ENCODE results near the gene TCF7.

TCF7 gene

DNA sequence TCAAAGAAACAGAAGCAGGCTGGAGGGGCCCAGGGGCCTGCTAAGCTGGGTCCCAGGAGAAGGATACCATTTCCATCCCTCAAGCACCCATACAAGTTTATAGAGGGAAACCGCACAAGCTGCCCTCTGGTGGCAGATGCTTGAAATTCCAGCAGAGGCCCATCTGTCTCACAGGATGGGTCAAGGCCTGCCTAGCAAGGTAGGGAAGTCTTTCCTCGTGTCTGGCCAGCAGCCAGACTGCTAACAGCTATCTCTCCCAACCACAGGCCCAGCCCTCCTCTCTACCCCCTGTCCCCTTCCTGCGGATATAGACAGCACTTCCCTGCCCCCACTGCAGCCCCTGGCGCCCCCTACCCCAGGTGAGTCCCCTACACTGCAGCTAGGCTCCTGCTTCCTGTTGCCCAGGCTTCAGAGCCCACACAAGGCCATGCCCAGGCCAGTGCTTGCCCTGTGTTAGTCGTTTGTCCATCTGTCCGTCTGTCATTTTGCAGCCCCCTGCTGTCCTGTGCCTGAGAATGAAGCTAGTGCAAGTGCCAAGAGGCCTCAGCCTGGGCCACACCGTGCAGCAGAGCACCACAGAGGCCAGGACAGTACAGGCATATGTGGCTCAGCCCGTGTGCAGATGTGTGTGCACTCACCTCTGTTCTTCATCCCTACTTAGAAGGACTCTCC lies 26.2 kb downstream of the TCF7 start:
- Mint-ChIP-seq H3K27ac (peak overlapping the region; percentile 55), H3K9me3 (no peaks in the 10 kb centered on the region), H3K4me1 (peaks cover 62% of the 10 kb centered on the region), H3K36me3 (peaks cover 26% of the 10 kb centered on the region), H3K4me3 (no peak overlapping the region), H3K27me3 (no peaks in the 10 kb centered on the region)
- ATAC-seq, result peak; percentile 67

- Mint-ChIP-seq H3K27ac (peak overlapping the region; percentile 55), H3K4me1 (peaks cover 60% of the 10 kb centered on the region), H3K36me3 (peaks cover 24% of the 10 kb centered on the region), H3K4me3 (no peak overlapping the region), H3K9me3 (no peaks in the 10 kb centered on the region), H3K27me3 (no peaks in the 10 kb centered on the region)
- ATAC-seq, result no peak
Measured at GRCh38 chr5:134141331-134142050, 27.0 kb downstream of the TCF7 start.

GRCh38 chr5:134142052-134142451 lies 27.6 kb downstream of the TCF7 start:
- Mint-ChIP-seq H3K27me3 (no peaks in the 10 kb centered on the region), H3K4me3 (no peak overlapping the region), H3K36me3 (peaks cover 24% of the 10 kb centered on the region), H3K4me1 (peaks cover 55% of the 10 kb centered on the region), H3K27ac (peak overlapping the region; percentile 55), H3K9me3 (no peaks in the 10 kb centered on the region)
- no peak for ATAC-seq

GRCh38 chr5:134142806-134143205 lies 28.3 kb downstream of the TCF7 start:
- H3K4me1 Mint-ChIP-seq, result peaks cover 48% of the 10 kb centered on the region
- no peaks in the 10 kb centered on the region for H3K27me3 Mint-ChIP-seq
- no peak for ATAC-seq
- peak overlapping the region; percentile 8 for H3K27ac Mint-ChIP-seq
- H3K36me3 Mint-ChIP-seq, result peaks cover 29% of the 10 kb centered on the region
- no peaks in the 10 kb centered on the region for H3K9me3 Mint-ChIP-seq
- H3K4me3 Mint-ChIP-seq, result no peak overlapping the region

DNA sequence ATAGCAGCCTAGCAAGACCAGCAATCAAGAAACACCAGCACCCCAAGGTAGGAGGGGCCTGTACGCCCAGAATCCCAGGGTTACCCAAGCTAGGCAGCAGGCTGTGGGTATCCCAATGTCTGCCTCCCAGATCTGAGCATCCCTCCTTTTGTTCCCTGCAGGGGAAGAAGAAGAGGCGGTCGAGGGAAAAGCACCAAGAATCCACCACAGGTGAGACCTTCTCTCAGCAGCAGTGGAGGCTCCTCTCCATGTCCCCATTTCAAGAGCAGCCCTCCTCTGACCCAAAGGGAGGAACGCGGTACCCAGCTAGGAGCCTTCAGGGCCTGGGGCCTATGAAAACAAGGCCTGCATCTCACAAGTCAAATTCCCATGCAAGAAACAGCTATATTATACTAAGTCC lies 28.9 kb downstream of the TCF7 start:
- peak overlapping the region; percentile 8 for H3K27ac Mint-ChIP-seq
- H3K36me3 Mint-ChIP-seq, result peaks cover 29% of the 10 kb centered on the region
- H3K9me3 Mint-ChIP-seq, result no peaks in the 10 kb centered on the region
- H3K4me3 Mint-ChIP-seq, result no peak overlapping the region
- H3K27me3 Mint-ChIP-seq, result no peaks in the 10 kb centered on the region
- no peak for ATAC-seq
- H3K4me1 Mint-ChIP-seq, result peaks cover 41% of the 10 kb centered on the region

DNA sequence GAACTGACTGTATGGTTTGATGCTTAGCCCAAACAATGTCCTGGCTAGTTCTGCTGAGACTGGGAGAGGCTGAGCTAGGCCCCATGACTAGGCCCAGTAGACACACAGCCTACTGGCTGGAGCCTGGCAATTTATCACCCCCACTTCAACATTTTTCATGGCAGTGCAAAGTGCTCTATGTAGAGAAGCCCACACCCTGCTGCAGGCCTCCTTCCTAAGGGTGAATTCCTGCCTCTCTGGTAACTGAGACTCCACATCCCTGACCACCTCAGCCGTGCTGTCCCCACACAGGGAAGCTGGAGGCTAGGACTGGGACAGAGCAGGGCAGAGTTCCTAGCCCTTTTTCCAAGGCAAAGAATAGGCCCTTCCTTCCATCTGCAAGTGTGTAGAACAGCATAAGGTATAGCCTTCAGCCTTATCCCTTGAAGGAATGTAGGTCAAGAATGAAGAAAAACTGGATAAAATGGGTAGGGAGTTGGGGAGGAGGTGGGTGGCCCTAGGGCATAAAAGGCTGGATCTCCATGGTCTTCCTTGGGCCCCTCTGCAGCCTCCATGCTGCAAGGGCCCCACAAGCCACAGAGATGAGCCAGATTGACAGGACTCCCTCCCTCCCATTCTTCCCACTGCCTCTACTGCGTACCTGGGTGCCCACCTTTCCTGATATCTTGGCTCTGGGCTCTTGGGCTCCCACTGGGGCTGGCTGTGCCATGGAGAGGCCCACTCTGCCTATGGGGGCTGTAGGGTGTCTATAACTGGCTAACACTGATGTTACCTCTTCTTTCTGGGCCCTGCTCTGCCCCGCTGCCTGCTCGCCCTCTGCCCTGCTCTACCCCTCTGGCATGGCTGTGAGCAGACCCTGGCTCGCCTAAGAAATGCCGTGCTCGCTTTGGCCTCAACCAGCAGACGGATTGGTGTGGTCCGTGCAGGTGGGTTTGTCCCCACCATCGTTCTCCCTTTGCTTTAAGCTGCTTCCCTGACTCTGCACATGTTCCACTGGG lies 29.8 kb downstream of the TCF7 start:
- no peaks in the 10 kb centered on the region for H3K27me3 Mint-ChIP-seq
- ATAC-seq, result no peak
- peaks cover 34% of the 10 kb centered on the region for H3K36me3 Mint-ChIP-seq
- no peak overlapping the region for H3K4me3 Mint-ChIP-seq
- peak overlapping the region; percentile 50 for H3K27ac Mint-ChIP-seq
- peaks cover 37% of the 10 kb centered on the region for H3K4me1 Mint-ChIP-seq
- H3K9me3 Mint-ChIP-seq, result no peaks in the 10 kb centered on the region

DNA sequence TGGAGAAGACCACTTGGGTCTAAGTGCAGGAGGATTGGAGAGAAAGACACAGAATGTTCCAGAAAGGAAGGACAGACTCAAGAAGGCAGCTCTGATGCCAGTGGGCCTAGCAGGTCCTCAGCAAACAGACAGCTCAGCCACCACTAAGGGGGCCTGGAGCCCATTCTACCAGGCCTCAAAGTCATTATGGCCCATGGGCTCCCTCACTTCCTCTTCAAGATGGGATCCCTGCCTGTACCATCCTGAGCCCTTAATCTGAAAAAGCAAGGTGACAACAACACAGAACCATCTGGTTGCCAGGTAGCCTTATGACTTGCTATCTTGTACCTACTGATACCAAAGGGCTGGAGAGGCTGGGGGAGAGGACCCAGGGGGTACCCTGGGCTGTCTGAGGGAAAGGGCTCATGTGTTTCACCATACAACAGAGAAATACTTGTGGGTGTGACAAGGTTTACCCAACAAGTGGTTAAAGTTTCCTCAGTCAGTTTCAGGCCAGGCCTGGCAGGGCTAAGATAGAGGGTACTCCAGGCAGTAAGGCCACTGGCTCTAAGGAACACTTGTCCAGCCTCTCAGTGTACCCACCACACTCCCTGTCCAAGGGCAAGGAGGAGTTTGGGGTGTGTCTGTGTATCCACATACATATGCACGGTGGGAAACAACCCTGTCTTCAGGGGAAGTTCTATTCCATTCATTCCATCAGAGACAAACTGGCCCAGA lies 30.7 kb downstream of the TCF7 start:
- peaks cover 29% of the 10 kb centered on the region for H3K4me1 Mint-ChIP-seq
- peaks cover 31% of the 10 kb centered on the region for H3K36me3 Mint-ChIP-seq
- no peak overlapping the region for H3K4me3 Mint-ChIP-seq
- H3K9me3 Mint-ChIP-seq, result no peaks in the 10 kb centered on the region
- peak overlapping the region; percentile 50 for H3K27ac Mint-ChIP-seq
- H3K27me3 Mint-ChIP-seq, result no peaks in the 10 kb centered on the region
- ATAC-seq, result no peak

GRCh38 chr5:134145779-134146581 lies 31.5 kb downstream of the TCF7 start:
- peak; percentile 88 for ATAC-seq
- no peak overlapping the region for H3K27ac Mint-ChIP-seq
- H3K4me3 Mint-ChIP-seq, result no peak overlapping the region
- H3K27me3 Mint-ChIP-seq, result no peaks in the 10 kb centered on the region
- peaks cover 31% of the 10 kb centered on the region for H3K36me3 Mint-ChIP-seq
- peaks cover 22% of the 10 kb centered on the region for H3K4me1 Mint-ChIP-seq
- H3K9me3 Mint-ChIP-seq, result no peaks in the 10 kb centered on the region

DNA sequence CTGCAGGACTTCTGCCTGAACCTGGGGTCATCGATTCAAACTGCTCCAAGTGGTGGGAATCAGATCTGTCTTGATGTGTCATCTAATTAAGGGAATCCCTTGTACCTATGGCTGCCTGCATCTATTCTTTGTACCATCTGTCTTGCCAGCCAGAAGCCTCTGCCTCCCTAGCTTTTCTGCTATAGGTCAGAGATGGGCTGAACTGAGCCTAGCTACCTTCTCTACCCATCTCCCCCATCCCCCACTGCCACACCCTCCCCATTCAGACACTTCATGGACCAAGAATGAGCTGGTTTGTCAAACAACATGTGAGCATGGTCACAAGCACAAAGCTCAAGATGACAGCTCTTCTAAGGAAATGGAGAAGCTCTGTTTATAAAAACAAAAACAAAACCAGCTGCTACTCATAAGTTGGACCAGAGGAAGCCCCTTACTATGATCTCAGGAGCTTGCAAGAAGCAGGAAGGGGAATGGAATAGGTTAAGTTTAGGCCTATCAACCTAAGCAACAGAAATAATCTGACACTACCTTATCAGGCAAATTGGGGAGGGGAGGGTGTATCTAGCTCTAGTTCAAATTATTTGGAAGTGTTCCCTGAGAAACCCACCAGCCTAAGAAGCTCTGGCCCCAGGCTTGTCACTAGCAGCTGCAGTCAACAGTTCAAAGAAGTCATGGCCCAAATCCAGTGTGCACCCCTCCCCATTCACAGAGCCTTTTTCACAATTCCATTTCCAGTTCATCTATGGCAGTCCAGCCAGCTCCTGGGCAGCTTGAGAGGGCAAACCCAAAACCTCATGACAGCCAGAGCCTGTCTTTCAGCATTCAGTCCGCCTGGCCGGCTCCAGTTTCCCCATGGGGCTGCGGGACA lies 32.4 kb downstream of the TCF7 start:
- no peak overlapping the region for H3K4me3 Mint-ChIP-seq
- H3K4me1 Mint-ChIP-seq, result peaks cover 13% of the 10 kb centered on the region
- H3K36me3 Mint-ChIP-seq, result peaks cover 27% of the 10 kb centered on the region
- H3K27me3 Mint-ChIP-seq, result no peaks in the 10 kb centered on the region
- ATAC-seq, result no peak
- no peaks in the 10 kb centered on the region for H3K9me3 Mint-ChIP-seq
- H3K27ac Mint-ChIP-seq, result no peak overlapping the region

DNA sequence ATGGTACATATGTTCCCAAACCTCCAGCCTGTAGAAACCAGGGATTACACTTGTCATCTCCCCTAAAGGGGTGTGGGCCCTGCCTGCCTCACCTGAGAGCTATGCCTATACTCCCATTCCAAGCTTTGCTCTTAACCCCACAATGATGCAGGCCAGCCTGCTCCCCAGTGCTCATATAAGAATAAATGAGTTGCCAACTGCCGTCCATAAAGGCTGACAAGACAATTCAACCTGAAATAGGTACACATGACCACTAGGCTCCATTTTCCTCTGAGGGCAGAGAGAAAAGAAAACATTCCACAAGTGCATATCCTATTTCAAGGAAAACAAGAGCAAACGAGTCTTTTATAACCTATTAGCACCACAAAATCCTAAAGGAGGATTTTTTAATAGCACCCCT lies 33.8 kb downstream of the TCF7 start:
- no peaks in the 10 kb centered on the region for H3K27me3 Mint-ChIP-seq
- H3K9me3 Mint-ChIP-seq, result no peaks in the 10 kb centered on the region
- peaks cover 13% of the 10 kb centered on the region for H3K4me1 Mint-ChIP-seq
- no peak overlapping the region for H3K27ac Mint-ChIP-seq
- H3K36me3 Mint-ChIP-seq, result peaks cover 38% of the 10 kb centered on the region
- ATAC-seq, result no peak
- no peak overlapping the region for H3K4me3 Mint-ChIP-seq

DNA sequence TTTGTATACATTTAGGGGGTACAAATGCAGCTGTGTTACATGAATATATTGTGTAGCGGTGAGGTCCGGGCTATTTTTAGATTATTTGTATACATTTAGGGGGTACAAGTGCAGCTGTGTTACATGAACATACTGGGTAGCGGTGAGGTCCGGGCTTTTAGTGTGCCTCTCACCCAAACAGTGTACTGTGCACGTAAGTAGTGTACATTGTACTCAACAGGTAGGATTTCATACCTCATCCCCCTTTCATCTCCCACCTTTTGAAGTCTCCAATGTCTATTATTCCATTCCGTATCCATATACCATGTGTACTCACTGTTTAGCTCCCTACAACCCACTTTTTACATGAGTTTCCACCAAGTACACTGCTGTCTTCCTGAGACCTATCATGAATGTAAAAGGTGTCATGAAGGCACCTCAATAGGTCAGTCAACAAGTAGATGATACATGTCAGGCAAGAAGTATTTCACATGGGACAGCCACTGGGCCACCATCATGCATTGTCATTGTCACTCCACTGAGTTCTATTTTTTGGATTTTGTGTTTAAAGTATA lies 34.6 kb downstream of the TCF7 start:
- no peak overlapping the region for H3K27ac Mint-ChIP-seq
- H3K36me3 Mint-ChIP-seq, result peaks cover 38% of the 10 kb centered on the region
- H3K9me3 Mint-ChIP-seq, result no peaks in the 10 kb centered on the region
- no peak for ATAC-seq
- H3K4me3 Mint-ChIP-seq, result no peak overlapping the region
- H3K27me3 Mint-ChIP-seq, result no peaks in the 10 kb centered on the region
- H3K4me1 Mint-ChIP-seq, result peaks cover 13% of the 10 kb centered on the region

GRCh38 chr5:134149571-134150303 lies 35.3 kb downstream of the TCF7 start:
- Mint-ChIP-seq H3K27me3 (no peaks in the 10 kb centered on the region), H3K27ac (no peak overlapping the region), H3K9me3 (no peaks in the 10 kb centered on the region), H3K36me3 (peaks cover 38% of the 10 kb centered on the region), H3K4me1 (peaks cover 13% of the 10 kb centered on the region), H3K4me3 (no peak overlapping the region)
- ATAC-seq, result no peak

DNA sequence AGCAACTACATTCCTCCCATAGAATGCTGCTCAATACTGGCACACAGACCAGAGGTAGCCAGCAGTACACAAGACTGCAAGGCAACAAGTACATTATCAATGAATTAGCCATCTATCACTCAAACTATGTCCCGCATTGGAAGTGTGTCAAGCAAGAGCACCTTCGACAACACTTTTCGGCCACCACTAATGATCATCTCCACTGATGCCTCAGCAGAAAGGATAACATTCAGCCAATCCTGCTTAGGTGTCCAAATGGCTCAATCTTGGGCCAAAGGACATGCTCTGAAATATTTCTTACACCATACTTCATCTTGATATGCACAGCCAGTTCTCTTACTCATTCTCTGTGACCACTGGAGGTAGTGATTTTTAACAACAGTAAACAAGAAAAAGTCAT lies 37.2 kb downstream of the TCF7 start:
- Mint-ChIP-seq H3K4me1 (peaks cover 6% of the 10 kb centered on the region), H3K4me3 (no peak overlapping the region), H3K36me3 (peaks cover 48% of the 10 kb centered on the region), H3K9me3 (no peaks in the 10 kb centered on the region), H3K27me3 (no peaks in the 10 kb centered on the region), H3K27ac (no peak overlapping the region)
- ATAC-seq, result no peak
